H1 (cell line): ENCODE results near the gene SERPING1. TPM values are rescaled to one million over a fixed set of nuclear protein-coding genes. Genes with fewer than 3 reads are reported as not detected.

Experiments used
- polyA plus RNA-seq, 7 experiments: library from polyadenylated mRNA; depleted of rRNA in 3 of 7; stranded (reverse) in 5 of 7; unstranded in 2 of 7; fragments of >200 nt in 5 of 7; fragments of 200-250 nt in 2 of 7; gene quantifications; 1 replicate in 5 of 7; 2 replicates in 1 of 7; 4 replicates in 1 of 7; pipeline versions ENCODE4 v1.2.1 to v1.2.3, GENCODE V29; 2011 to 2013; ENCODE audit warnings: missing spikeins in 2 of 7, mixed read lengths in 2 of 7
- total RNA-seq: library from RNA; stranded (reverse); fragmentation: NEBNext Ultra II Directional; extraction: Animal tissue kit (Norgen Biotek cat#: 25700); gene quantifications from 2 replicates; pipeline ENCODE4 v1.2.1, GENCODE V29; 2021
- TF ChIP-seq, protein P1 (sequence below), 3 experiments: IDR thresholded peaks; 1 replicate in 2 of 3; 2 replicates in 1 of 3; pipeline versions ENCODE4 v1.5.1 to v1.6.1; 2011; ENCODE audit warnings: low read length in 3 of 3, mild to moderate bottlenecking in 3 of 3, inconsistent platforms in 2 of 3, low read depth in 1 of 3, moderate library complexity in 1 of 3; ENCODE audit not compliant: insufficient read depth in 1 of 3; ENCODE audit errors: control extremely low read depth in 1 of 3

SERPING1 gene
- total and polyA plus RNA-seq, 2 of the 8 experiments (the other 6 are each of a cell fraction or from before 2014, with no cell fraction given): 50.9 to 54.8 TPM

DNA sequence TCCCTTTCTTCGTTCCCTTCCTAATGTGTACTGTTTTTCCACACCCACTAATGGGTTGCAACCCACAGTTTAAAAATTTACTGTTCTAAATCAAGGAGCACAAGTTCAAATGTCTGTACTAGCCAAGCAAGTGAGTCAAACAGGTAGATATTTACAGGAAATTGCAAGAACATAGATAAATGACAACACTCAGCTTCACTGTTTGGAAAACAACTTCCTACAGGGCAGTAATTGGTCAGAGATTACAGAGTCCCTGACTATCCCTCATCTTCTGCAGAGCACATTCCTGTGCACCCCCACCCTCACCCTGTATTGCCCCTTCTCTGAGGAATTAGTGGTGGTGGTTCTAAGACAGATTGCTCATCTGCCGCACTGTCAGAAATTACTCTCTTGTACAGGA is 1.9 kb downstream of the SERPING1 start (continued):
- TF ChIP-seq, protein P1, sequence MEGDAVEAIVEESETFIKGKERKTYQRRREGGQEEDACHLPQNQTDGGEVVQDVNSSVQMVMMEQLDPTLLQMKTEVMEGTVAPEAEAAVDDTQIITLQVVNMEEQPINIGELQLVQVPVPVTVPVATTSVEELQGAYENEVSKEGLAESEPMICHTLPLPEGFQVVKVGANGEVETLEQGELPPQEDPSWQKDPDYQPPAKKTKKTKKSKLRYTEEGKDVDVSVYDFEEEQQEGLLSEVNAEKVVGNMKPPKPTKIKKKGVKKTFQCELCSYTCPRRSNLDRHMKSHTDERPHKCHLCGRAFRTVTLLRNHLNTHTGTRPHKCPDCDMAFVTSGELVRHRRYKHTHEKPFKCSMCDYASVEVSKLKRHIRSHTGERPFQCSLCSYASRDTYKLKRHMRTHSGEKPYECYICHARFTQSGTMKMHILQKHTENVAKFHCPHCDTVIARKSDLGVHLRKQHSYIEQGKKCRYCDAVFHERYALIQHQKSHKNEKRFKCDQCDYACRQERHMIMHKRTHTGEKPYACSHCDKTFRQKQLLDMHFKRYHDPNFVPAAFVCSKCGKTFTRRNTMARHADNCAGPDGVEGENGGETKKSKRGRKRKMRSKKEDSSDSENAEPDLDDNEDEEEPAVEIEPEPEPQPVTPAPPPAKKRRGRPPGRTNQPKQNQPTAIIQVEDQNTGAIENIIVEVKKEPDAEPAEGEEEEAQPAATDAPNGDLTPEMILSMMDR (IDR thresholded peaks at IDR 0.05; ENCODE audit: control extremely low read depth in 1 of 3, insufficient read depth in 1 of 3, low read depth in 1 of 3, low read length in 3 of 3): no peak
